AG04449 (cell line): ENCODE data around the gene OR5AC2.

Experiments used
- CTCF ChIA-PET: fragments of 350-600 bp; formaldehyde crosslinking; extraction: SDS; loops from one replicate; lab custom pipeline; 2021; ENCODE audit warnings: antibody characterized with exemption; lab: Yijun Ruan, JAX
- POLR2A ChIA-PET: fragments of 400-600, 350-600 bp; formaldehyde crosslinking; extraction: SDS; loops from one replicate; lab custom pipeline; 2020; ENCODE audit warnings: antibody characterized with exemption, inconsistent platforms; lab: Yijun Ruan, JAX
- DNase-seq: peaks from one replicate; pipeline ENCODE4 v3.0.0-alpha.2; 2010; ENCODE audit warnings: low read depth, low spot score
- H3K4me3 ChIP-seq: 2 replicates; pipeline ENCODE4 v1.5.1; 2011; ENCODE audit warnings: low read depth, mild to moderate bottlenecking, control low read depth, low read length
- TF ChIP-seq, protein P1 (sequence below): IDR thresholded peaks from one replicate; pipeline ENCODE4 v1.5.1; 2011; ENCODE audit warnings: mild to moderate bottlenecking, moderate library complexity, low read length, control low read depth, inconsistent platforms; ENCODE audit not compliant: insufficient read depth; ENCODE audit errors: missing control alignments

The OR5AC2 gene

DNA sequence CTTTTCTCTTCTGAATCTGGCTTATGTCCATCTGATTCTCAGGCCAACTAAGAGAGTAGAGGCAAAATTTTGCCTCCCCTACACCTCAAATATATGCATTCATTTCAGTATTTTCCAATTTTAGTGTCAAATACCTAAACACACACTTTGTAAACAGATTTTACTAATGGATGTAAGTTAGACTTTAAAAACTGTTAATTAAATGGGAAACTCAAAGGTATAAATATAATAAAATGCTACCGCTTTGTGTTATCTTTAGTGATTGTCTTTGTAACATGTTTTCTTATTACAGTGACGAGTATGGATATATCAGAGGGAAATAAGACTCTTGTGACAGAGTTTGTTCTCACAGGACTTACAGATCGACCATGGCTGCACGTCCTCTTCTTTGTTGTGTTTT lies at the start of gene OR5AC2:
Gene OR5AC2, plus strand, starts transcription at position 301 of the 400 bp plus-strand sequence. Its CDS starts 0 bp downstream, at position 301.
- ChIA-PET CTCF (no interaction called here), POLR2A (no interaction called here)
- no peak within 1 kb of the TSS for H3K4me3 ChIP-seq
- DNase-seq = no peak
- TF ChIP-seq, protein P1, sequence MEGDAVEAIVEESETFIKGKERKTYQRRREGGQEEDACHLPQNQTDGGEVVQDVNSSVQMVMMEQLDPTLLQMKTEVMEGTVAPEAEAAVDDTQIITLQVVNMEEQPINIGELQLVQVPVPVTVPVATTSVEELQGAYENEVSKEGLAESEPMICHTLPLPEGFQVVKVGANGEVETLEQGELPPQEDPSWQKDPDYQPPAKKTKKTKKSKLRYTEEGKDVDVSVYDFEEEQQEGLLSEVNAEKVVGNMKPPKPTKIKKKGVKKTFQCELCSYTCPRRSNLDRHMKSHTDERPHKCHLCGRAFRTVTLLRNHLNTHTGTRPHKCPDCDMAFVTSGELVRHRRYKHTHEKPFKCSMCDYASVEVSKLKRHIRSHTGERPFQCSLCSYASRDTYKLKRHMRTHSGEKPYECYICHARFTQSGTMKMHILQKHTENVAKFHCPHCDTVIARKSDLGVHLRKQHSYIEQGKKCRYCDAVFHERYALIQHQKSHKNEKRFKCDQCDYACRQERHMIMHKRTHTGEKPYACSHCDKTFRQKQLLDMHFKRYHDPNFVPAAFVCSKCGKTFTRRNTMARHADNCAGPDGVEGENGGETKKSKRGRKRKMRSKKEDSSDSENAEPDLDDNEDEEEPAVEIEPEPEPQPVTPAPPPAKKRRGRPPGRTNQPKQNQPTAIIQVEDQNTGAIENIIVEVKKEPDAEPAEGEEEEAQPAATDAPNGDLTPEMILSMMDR = no peak

- no peak overlapping the region for H3K4me3 ChIP-seq
- POLR2A ChIA-PET = no interaction called here
- CTCF ChIA-PET = interaction anchor here (0.8 to 10.2 kb wide), 16 partner anchors 10 to 527 kb away, joined by 3 to 132 read pairs (median 4); partner anchors contain the start of gene CRYBG3
- TF ChIP-seq, protein P1 = no peak
- DNase-seq = no peak
These were observed 48.7 kb upstream of the OR5AC2 start for GRCh38 chr3:98038286-98038685.

- ChIA-PET CTCF (interaction anchor here (0.8 to 10.2 kb wide), 19 partner anchors 9 to 552 kb away, joined by 3 to 132 read pairs (median 4); partner anchors contain the start of gene CRYBG3), POLR2A (no interaction called here)
- TF ChIP-seq, protein P1 = no peak
- no peak overlapping the region for H3K4me3 ChIP-seq
- no peak for DNase-seq
These were observed 48.1 kb upstream of the OR5AC2 start for GRCh38 chr3:98038876-98039275.

GRCh38 chr3:98039322-98040024 lies 47.5 kb upstream of the OR5AC2 start:
- DNase-seq = peak; percentile 56
- ChIA-PET POLR2A (no interaction called here), CTCF (interaction anchor here (0.8 to 10.2 kb wide), 18 partner anchors 9 to 551 kb away, joined by 3 to 132 read pairs (median 4); partner anchors contain the start of gene ARL6)
- TF ChIP-seq, protein P1 = peak; percentile 81
- H3K4me3 ChIP-seq = peak overlapping the region; percentile 59

- DNase-seq = no peak
- CTCF ChIA-PET = interaction anchor here (0.6 to 10.2 kb wide), 9 partner anchors 17 to 546 kb away, joined by 3 to 132 read pairs (median 6); no protein-coding TSS in a partner anchor
- no peak overlapping the region for H3K4me3 ChIP-seq
- POLR2A ChIA-PET = no interaction called here
- TF ChIP-seq, protein P1 = no peak
These were observed 45.6 kb upstream of the OR5AC2 start for GRCh38 chr3:98041350-98041749.

GRCh38 chr3:98048586-98048985 lies 38.4 kb upstream of the OR5AC2 start:
- TF ChIP-seq, protein P1 = no peak
- H3K4me3 ChIP-seq = no peak overlapping the region
- DNase-seq = no peak
- POLR2A ChIA-PET = no interaction called here
- CTCF ChIA-PET = interaction anchor here (0.7 to 3.2 kb wide), 4 partner anchors 8 to 281 kb away, joined by 4 to 13 read pairs (median 6); no protein-coding TSS in a partner anchor
